GM18858 (cell line): Measurements from ENCODE around the gene RGMB.

ENCODE experiments used
- ATAC-seq: cut with Tn5 transposase; IDR thresholded peaks from one replicate; pipeline ENCODE4 v1.9.1; 2021; ENCODE audit not compliant: unreplicated experiment

RGMB gene

DNA sequence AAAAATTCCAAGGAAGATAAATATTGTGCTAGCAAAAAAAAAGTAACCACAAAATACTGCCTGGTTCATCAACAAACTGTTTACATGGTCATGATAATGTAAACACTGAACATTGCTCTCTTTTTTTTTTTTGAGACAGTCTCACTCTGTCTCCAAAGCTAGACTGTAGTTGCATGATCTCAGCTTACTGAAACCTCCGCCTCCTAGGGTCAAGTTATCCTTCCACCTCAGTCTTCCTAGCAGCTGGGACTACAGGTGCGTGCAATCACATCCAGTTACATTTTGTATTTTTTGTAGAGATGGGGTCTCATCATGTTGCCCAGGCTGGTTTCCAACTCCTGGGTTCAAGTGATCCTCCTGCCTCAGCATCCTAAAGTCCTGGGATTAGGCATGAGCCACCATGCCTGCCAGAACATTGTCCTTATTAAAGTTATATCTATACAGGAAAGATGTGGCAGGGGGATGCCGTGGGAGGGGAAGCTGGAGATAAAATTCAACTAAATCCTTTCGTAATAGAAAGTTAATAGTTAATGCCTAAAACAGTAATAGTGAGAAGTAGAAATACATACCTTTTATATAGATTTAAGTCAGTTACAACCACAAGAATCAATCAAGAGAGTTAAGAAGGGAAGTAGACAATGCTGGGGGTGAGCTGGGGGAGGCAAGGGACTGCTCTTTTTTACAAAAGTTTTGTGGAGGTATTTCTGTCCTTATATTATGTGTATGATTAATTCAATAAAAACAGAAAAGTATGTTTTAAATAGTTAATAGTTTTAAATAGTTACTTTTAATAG, 52.3 kb downstream of the RGMB start:
- ATAC-seq: no peak

DNA sequence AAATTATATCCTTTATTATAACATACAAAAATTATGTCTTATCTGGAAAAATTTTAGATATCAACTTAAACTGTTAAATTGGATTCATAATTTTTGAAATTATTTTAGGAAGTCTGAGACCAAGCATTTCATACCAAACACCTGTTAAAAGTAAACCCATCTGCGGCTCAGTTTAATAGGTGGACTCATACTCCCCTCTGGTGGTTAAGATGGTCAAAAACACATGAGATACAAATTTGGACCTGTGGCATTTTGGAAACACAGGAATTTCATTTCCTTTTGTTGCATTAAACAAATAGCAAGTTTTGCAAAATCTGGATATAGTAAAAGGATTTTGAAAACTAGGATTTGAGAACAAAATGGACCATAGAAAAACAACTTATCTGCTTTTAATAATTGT, 53.7 kb downstream of the RGMB start:
- ATAC-seq: no peak

GRCh38 chr5:98827588-98828284, 54.3 kb downstream of the RGMB start:
- no peak for ATAC-seq

DNA sequence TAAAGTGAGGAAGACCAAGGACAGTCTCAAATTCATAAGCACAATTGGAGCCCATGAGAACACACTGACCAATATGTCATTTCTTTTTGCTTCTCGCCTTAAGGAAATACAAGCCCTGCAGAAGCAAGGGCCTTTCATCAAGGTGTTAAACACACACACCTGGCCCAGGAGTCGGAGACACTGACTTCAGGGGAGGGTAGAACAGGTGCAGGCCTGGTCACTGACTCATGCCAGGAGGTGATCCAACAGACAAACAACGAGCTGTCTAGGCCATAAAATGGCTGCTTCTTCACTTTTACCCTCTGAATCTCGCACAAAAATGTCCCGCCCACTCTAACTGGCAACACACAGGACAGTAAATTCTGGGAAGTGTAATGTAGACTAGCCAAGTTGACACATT, 62.7 kb downstream of the RGMB start:
- no peak for ATAC-seq

GRCh38 chr5:98839469-98840383, 66.3 kb downstream of the RGMB start:
- ATAC-seq: no peak

- ATAC-seq: no peak
These were observed 67.5 kb downstream of the RGMB start for GRCh38 chr5:98840946-98841345.

- no peak for ATAC-seq
These were observed 70.0 kb downstream of the RGMB start for GRCh38 chr5:98843481-98843880.

- no peak for ATAC-seq
These were observed 71.4 kb downstream of the RGMB start for GRCh38 chr5:98844865-98845264.

DNA sequence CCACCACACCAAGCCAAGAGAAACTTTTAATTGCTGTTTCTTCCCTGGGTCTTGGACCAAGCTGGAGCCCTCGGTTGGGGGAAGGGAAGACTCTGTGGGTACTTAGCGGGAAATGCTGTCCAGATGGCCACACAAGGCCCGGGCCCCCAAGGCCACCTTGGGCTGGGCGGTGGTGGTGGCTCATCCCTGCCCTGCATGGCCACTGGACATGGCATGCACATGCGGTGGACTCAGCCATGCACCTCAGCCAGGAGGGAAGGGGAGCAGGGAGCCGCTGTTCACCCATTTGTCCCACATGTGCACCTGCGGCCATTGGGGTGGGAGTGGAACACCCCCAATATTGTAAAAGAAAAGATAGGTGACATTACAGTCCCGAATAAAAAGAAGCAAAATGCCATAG, 72.4 kb downstream of the RGMB start:
- no peak for ATAC-seq
